ENCODE measurements around the gene PNMA6E.

PNMA6E gene

DNA sequence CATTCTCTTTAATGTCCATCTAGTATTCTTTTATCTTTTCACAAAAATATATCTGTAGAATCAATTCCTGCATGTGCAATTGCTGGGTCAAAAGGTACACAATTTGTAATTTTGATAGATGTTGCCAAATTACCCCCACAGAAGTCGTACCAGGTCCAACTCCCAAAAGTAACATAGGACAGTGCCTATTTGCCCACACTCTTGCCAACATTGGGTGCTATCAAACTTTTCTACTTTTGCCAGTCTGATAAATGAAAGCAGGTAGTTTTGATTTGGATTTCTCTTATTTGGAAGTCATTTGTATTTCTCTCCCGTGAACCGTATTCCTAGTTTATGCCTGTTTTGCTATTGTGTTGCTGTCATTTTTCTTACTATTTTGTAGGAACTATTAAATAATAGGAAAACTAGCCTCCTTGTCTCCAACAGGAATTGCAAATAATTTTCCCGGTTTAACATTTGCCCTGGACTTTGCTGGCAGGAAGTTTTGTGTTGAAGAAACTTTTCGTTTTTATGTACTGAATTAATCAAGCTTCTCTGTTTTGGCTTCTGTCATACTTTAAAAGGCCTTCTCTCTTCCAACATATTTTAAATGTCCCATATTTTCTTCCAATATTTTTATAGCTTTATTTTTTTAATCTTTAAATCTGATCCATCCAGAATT lies 34.1 kb downstream of the PNMA6E start:
- TF ChIP-seq CTCF (IDR thresholded peaks at IDR 0.05; ENCODE audit: low read depth, low read length) = no peak
- no peak for DNase-seq (ENCODE audit: low read depth in 2 of 2)
- H3K4me3 ChIP-seq (replicated peaks in 1 of 2; ENCODE audit: low read depth in 2 of 2, low read length in 2 of 2) = no peak overlapping the region

GRCh38 chrX:153366119-153366518 lies 35.0 kb downstream of the PNMA6E start:
- no peak for DNase-seq (ENCODE audit: low read depth in 2 of 2)
- no peak for TF ChIP-seq CTCF (IDR thresholded peaks at IDR 0.05; ENCODE audit: low read depth, low read length)
- H3K4me3 ChIP-seq (replicated peaks in 1 of 2; ENCODE audit: low read depth in 2 of 2, low read length in 2 of 2) = no peak overlapping the region

DNA sequence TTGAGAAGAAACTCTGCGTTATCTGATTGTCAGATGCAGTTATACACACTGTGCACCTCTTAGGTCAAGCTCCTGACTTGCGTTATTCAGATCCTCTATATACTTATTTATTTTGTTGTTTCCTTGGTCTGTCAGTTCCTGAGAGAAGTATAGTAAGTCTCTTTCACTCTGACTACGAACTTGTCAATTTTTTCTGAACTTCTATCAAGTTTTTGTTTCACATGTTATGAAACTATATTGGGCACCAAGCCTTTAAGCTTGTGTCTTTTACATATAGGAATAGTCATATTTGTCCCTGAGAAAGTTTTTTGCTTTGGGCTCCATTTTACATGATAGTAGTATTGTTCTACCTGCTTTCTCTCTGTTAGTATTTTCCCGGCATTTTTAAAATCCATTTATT lies 35.5 kb downstream of the PNMA6E start:
- no peak for TF ChIP-seq CTCF (IDR thresholded peaks at IDR 0.05; ENCODE audit: low read depth, low read length)
- no peak for DNase-seq (ENCODE audit: low read depth in 2 of 2)
- no peak overlapping the region for H3K4me3 ChIP-seq (replicated peaks in 1 of 2; ENCODE audit: low read depth in 2 of 2, low read length in 2 of 2)

DNA sequence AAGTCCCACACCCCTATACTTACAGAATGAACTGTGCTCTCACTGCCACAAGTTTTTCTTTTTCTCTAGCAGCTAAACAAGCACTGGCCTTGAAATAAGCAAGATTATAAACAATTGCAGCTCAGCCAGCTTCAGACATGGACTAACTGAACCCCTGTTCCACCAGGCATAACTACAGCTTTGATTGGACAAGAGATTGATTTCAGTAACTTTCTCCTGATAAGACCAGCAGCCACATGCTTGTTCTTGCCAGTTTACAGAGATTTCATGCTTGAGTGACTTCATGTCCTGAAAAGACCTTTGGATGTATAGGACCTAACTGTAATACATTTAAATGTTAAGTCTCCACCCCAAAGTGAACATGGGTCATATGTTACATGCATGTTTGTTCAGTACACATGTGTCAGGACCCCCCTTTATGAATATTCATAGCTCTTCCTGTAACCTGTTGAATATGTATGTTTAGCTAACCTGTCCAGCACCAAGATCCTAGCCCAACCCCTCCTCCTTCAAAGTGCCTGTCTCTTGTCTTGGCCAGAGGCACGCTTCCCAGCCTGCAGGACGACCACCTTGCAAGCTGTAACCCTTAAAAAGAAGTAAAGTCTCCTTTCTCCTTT lies 39.3 kb downstream of the PNMA6E start:
- H3K4me3 ChIP-seq (replicated peaks in 1 of 2; ENCODE audit: low read depth in 2 of 2, low read length in 2 of 2) = no peak overlapping the region
- no peak for TF ChIP-seq CTCF (IDR thresholded peaks at IDR 0.05; ENCODE audit: low read depth, low read length)
- no peak for DNase-seq (ENCODE audit: low read depth in 2 of 2)

- no peak overlapping the region for H3K4me3 ChIP-seq (replicated peaks in 1 of 2; ENCODE audit: low read depth in 2 of 2, low read length in 2 of 2)
- no peak for TF ChIP-seq CTCF (IDR thresholded peaks at IDR 0.05; ENCODE audit: low read depth, low read length)
- no peak for DNase-seq (ENCODE audit: low read depth in 2 of 2)
These were observed 43.3 kb downstream of the PNMA6E start for GRCh38 chrX:153357877-153358276.

DNA sequence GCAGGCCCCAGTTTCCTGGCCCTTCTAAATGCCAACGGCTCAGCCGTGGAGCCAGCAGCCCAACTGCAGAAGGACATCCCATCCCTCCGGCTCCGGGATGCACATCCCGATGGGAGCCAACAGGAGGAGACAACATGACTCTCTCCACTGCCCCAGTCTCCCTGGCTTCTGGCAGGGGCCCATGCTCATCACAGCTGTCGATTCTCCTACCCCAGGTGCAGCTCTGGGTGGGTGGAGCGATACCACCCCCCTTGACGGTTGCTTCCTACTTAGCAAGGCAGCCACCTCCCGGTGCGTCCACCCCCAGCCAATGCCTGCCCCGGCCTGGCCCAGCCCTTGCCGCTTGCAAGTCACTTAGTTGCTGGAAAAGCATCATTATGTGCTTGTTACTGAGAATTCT lies 47.7 kb downstream of the PNMA6E start:
- DNase-seq (ENCODE audit: low read depth in 2 of 2) = no peak
- TF ChIP-seq CTCF (IDR thresholded peaks at IDR 0.05; ENCODE audit: low read depth, low read length) = no peak
- H3K4me3 ChIP-seq (replicated peaks in 1 of 2; ENCODE audit: low read depth in 2 of 2, low read length in 2 of 2) = no peak overlapping the region

GRCh38 chrX:153352858-153353257 lies 48.3 kb downstream of the PNMA6E start:
- no peak overlapping the region for H3K4me3 ChIP-seq (replicated peaks in 1 of 2; ENCODE audit: low read depth in 2 of 2, low read length in 2 of 2)
- DNase-seq (ENCODE audit: low read depth in 2 of 2) = no peak
- no peak for TF ChIP-seq CTCF (IDR thresholded peaks at IDR 0.05; ENCODE audit: low read depth, low read length)

Measured in cardiac fibroblast (primary cell).